PC-9 (cell line): ENCODE measurements around the gene CDADC1. TPM values are rescaled to one million over a fixed set of nuclear protein-coding genes. Genes with fewer than 3 reads are reported as not detected.

Source experiments
- BruUV-seq: library from RNA; stranded (reverse); fragments of 400-500 nt; replicated peaks from 2 replicates; lab custom pipeline; 2021; lab: Mats Ljungman, UMichigan
- CTCF ChIA-PET: fragments of 300-600 bp; sonication (Branson Sonifier 250); formaldehyde crosslinking; loops from one replicate; lab custom pipeline; 2022; ENCODE audit warnings: antibody characterized with exemption; lab: Charles Lee
- POLR2A ChIA-PET: fragments of 300-600 bp; sonication (Branson Sonifier 250); formaldehyde crosslinking; loops from one replicate; lab custom pipeline; 2022; ENCODE audit warnings: antibody characterized with exemption; ENCODE audit not compliant: unreplicated experiment; lab: Charles Lee
- DNase-seq, 2 experiments: peaks; one replicate each; pipeline versions ENCODE4 v3.0.0 to v3.0.0-alpha.2; 2015 to 2022; ENCODE audit warnings: mixed read lengths in 1 of 2
- H2AFZ ChIP-seq: fragments of 200-600 bp; sonication (generic); 2 replicates; pipeline ENCODE4 v1.8.1; 2017; ENCODE audit warnings: antibody characterized with exemption
- H3F3A ChIP-seq: fragments of 200-600 bp; sonication (generic); 2 replicates; pipeline ENCODE4 v1.8.1; 2017; ENCODE audit warnings: antibody characterized with exemption, mild to moderate bottlenecking, low read depth; ENCODE audit not compliant: insufficient read depth
- H3K27ac ChIP-seq: fragments of 200-600 bp; sonication (generic); 2 replicates; pipeline ENCODE4 v1.6.1; 2016; ENCODE audit warnings: mixed run types
- H3K27me3 ChIP-seq: fragments of 200-600 bp; sonication (generic); 2 replicates; pipeline ENCODE4 v1.6.1; 2016; ENCODE audit warnings: low read depth, mixed run types; ENCODE audit not compliant: insufficient read depth
- H3K36me3 ChIP-seq: fragments of 200-600 bp; sonication (generic); 2 replicates; pipeline ENCODE4 v1.6.1; 2016; ENCODE audit warnings: low read depth, mixed run types
- H3K4me1 ChIP-seq: fragments of 200-600 bp; sonication (generic); replicated peaks from 2 replicates; pipeline ENCODE4 v1.6.1; 2016; ENCODE audit warnings: mixed run types; ENCODE audit not compliant: insufficient read depth
- H3K4me2 ChIP-seq: fragments of 200-600 bp; sonication (generic); 2 replicates; pipeline ENCODE4 v1.6.1; 2017; ENCODE audit warnings: mixed run types
- H3K4me3 ChIP-seq: fragments of 200-600 bp; sonication (generic); 2 replicates; pipeline ENCODE4 v1.6.1; 2016; ENCODE audit warnings: mixed run types
- H3K79me2 ChIP-seq: fragments of 200-600 bp; sonication (generic); 2 replicates; pipeline ENCODE4 v1.6.1; 2017; ENCODE audit warnings: low read depth, mixed run types
- H3K9me2 ChIP-seq: fragments of 200-600 bp; sonication (generic); 2 replicates; pipeline ENCODE4 v1.8.1; 2017; ENCODE audit warnings: mild to moderate bottlenecking; ENCODE audit not compliant: insufficient read depth
- H3K9me3 ChIP-seq: fragments of 200-600 bp; sonication (generic); 2 replicates; pipeline ENCODE4 v1.8.1; 2016; ENCODE audit warnings: low read depth; ENCODE audit not compliant: insufficient read depth
- H4K20me1 ChIP-seq: fragments of 200-600 bp; sonication (generic); 2 replicates; pipeline ENCODE4 v1.8.1; 2017; ENCODE audit not compliant: insufficient read depth
- CTCF ChIP-seq: fragments of 200-600 bp; sonication (generic); conservative IDR thresholded peaks from 2 replicates; pipeline ENCODE4 v1.6.1; 2017; ENCODE audit warnings: mixed run types, antibody characterized with exemption, mild to moderate bottlenecking, moderate library complexity
- EZH2 ChIP-seq: fragments of 200-600 bp; sonication (generic); IDR thresholded peaks from 2 replicates; pipeline ENCODE4 v1.8.0; 2017; ENCODE audit warnings: antibody characterized with exemption, low read depth
- intact Hi-C: fragments of 100-400 bp; cut with micrococcal nuclease; formaldehyde crosslinking; loops from one replicate; pipeline ENCODE4 v1.10.0; 2022; ENCODE audit not compliant: unreplicated experiment
- total RNA-seq: library from RNA; stranded (reverse); gene quantifications from 2 replicates; pipeline ENCODE4 v1.2.3, GENCODE V29; 2021

CDADC1 gene
- total RNA-seq, 1 experiment from 2014 or later = 12.4 TPM

- no peaks in the 10 kb centered on the region for H3K9me2 ChIP-seq
- H3F3A ChIP-seq = no peaks in the 10 kb centered on the region; the same call in 1 of the 2 replicates
- peaks cover 4% of the 10 kb centered on the region for H3K4me1 ChIP-seq
- DNase-seq = no peak
- H3K36me3 ChIP-seq = no peaks in the 10 kb centered on the region
- no peaks in the 10 kb centered on the region for H3K79me2 ChIP-seq
- ChIA-PET CTCF (no interaction called here), POLR2A (interaction anchor here (0.7 kb wide), 1 partner anchor 107 kb away, joined by 3 read pairs; no protein-coding TSS in a partner anchor)
- no peak overlapping the region for H3K4me2 ChIP-seq
- no peak overlapping the region for H3K4me3 ChIP-seq
- no peaks in the 10 kb centered on the region for H3K27me3 ChIP-seq
- no peaks in the 10 kb centered on the region for H3K9me3 ChIP-seq
- TF ChIP-seq EZH2 = no peak
- TF ChIP-seq CTCF = no peak
- no TSS peak for BruUV-seq
- intact Hi-C loops = loop anchor here (10.0 kb wide), 2 partner anchors 186 to 546 kb away; partner anchors contain the start of gene PHF11
- no peak overlapping the region for H2AFZ ChIP-seq
- H3K27ac ChIP-seq = no peak overlapping the region
- H4K20me1 ChIP-seq = no peaks in the 10 kb centered on the region
Observed at GRCh38 chr13:49308921-49309408, 61.2 kb downstream of the CDADC1 start.

GRCh38 chr13:49310251-49310650 lies 62.5 kb downstream of the CDADC1 start:
- H3K27me3 ChIP-seq = no peaks in the 10 kb centered on the region
- no peak overlapping the region for H2AFZ ChIP-seq
- H3K4me1 ChIP-seq = peaks cover 11% of the 10 kb centered on the region
- H3K36me3 ChIP-seq = no peaks in the 10 kb centered on the region
- H3K9me3 ChIP-seq = no peaks in the 10 kb centered on the region
- H4K20me1 ChIP-seq = no peaks in the 10 kb centered on the region
- H3K4me2 ChIP-seq = no peak overlapping the region
- TF ChIP-seq CTCF (no peak), EZH2 (no peak)
- no TSS peak for BruUV-seq
- H3K79me2 ChIP-seq = no peaks in the 10 kb centered on the region
- DNase-seq = no peak
- intact Hi-C loops = no loop called here
- H3K9me2 ChIP-seq = no peaks in the 10 kb centered on the region
- ChIA-PET CTCF (no interaction called here), POLR2A (no interaction called here)
- no peak overlapping the region for H3K4me3 ChIP-seq
- H3K27ac ChIP-seq = no peak overlapping the region
- no peaks in the 10 kb centered on the region for H3F3A ChIP-seq

- H2AFZ ChIP-seq = no peak overlapping the region
- H3F3A ChIP-seq = no peaks in the 10 kb centered on the region
- no peak overlapping the region for H3K27ac ChIP-seq
- no peak overlapping the region for H3K4me2 ChIP-seq
- no peaks in the 10 kb centered on the region for H4K20me1 ChIP-seq
- intact Hi-C loops = no loop called here
- H3K9me3 ChIP-seq = no peaks in the 10 kb centered on the region
- no TSS peak for BruUV-seq
- H3K36me3 ChIP-seq = no peaks in the 10 kb centered on the region
- H3K79me2 ChIP-seq = no peaks in the 10 kb centered on the region
- no peak for DNase-seq
- H3K9me2 ChIP-seq = no peaks in the 10 kb centered on the region
- no peak for TF ChIP-seq CTCF
- TF ChIP-seq EZH2 = no peak
- POLR2A ChIA-PET = no interaction called here
- H3K4me1 ChIP-seq = peaks cover 11% of the 10 kb centered on the region
- CTCF ChIA-PET = interaction anchor here (0.6 kb wide), 1 partner anchor 17 kb away, joined by 5 read pairs; no protein-coding TSS in a partner anchor
- H3K4me3 ChIP-seq = no peak overlapping the region
- no peaks in the 10 kb centered on the region for H3K27me3 ChIP-seq
Observed at GRCh38 chr13:49311816-49312215, 64.1 kb downstream of the CDADC1 start.
